ENCODE measurements around the gene C22orf15.

Gene C22orf15

DNA sequence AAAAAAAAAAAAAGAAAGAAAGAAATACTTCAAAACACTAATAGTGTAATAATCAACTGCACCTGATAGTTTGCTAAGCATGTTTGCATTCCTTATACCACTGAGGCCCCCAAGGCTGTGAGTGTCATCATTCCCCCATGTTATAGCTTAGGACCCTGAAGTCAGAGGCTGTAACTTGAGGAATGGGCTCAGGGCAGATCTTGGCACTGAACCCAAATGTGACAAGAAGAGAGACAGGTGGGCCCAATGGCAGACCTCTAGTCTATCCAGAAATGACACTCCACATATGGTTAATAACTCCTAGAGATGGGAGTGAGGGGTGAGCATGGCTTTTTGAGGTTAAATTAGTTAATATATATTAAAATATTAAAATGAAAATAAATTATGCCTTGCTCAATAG is 25.1 kb upstream of the C22orf15 start:
- TF ChIP-seq, protein P1, sequence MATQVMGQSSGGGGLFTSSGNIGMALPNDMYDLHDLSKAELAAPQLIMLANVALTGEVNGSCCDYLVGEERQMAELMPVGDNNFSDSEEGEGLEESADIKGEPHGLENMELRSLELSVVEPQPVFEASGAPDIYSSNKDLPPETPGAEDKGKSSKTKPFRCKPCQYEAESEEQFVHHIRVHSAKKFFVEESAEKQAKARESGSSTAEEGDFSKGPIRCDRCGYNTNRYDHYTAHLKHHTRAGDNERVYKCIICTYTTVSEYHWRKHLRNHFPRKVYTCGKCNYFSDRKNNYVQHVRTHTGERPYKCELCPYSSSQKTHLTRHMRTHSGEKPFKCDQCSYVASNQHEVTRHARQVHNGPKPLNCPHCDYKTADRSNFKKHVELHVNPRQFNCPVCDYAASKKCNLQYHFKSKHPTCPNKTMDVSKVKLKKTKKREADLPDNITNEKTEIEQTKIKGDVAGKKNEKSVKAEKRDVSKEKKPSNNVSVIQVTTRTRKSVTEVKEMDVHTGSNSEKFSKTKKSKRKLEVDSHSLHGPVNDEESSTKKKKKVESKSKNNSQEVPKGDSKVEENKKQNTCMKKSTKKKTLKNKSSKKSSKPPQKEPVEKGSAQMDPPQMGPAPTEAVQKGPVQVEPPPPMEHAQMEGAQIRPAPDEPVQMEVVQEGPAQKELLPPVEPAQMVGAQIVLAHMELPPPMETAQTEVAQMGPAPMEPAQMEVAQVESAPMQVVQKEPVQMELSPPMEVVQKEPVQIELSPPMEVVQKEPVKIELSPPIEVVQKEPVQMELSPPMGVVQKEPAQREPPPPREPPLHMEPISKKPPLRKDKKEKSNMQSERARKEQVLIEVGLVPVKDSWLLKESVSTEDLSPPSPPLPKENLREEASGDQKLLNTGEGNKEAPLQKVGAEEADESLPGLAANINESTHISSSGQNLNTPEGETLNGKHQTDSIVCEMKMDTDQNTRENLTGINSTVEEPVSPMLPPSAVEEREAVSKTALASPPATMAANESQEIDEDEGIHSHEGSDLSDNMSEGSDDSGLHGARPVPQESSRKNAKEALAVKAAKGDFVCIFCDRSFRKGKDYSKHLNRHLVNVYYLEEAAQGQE (IDR thresholded peaks at IDR 0.05; ENCODE audit: low read depth) = no peak
- TF ChIP-seq TAF1 (IDR thresholded peaks at IDR 0.05; ENCODE audit: low read depth) (no peak), EGR1 (IDR thresholded peaks at IDR 0.05) (no peak), TEAD4 (IDR thresholded peaks at IDR 0.05) (no peak), YY1 (IDR thresholded peaks at IDR 0.05; ENCODE audit: low read depth) (no peak), EP300 (IDR thresholded peaks at IDR 0.05; ENCODE audit: borderline replicate concordance) (no peak), NFIC (IDR thresholded peaks at IDR 0.05) (no peak), FOXM1 (IDR thresholded peaks at IDR 0.05; ENCODE audit: borderline replicate concordance, low read depth) (no peak), ZBTB7A (IDR thresholded peaks at IDR 0.05; ENCODE audit: low read depth) (no peak), RAD21 (IDR thresholded peaks at IDR 0.05; ENCODE audit: low read depth) (no peak), TCF12 (IDR thresholded peaks at IDR 0.05; ENCODE audit: low read depth) (no peak)
- TF ChIP-seq, protein P2, sequence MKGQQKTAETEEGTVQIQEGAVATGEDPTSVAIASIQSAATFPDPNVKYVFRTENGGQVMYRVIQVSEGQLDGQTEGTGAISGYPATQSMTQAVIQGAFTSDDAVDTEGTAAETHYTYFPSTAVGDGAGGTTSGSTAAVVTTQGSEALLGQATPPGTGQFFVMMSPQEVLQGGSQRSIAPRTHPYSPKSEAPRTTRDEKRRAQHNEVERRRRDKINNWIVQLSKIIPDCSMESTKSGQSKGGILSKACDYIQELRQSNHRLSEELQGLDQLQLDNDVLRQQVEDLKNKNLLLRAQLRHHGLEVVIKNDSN (IDR thresholded peaks at IDR 0.05) = no peak
- TF ChIP-seq, protein P3, sequence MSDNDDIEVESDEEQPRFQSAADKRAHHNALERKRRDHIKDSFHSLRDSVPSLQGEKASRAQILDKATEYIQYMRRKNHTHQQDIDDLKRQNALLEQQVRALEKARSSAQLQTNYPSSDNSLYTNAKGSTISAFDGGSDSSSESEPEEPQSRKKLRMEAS (IDR thresholded peaks at IDR 0.05) = no peak

DNA sequence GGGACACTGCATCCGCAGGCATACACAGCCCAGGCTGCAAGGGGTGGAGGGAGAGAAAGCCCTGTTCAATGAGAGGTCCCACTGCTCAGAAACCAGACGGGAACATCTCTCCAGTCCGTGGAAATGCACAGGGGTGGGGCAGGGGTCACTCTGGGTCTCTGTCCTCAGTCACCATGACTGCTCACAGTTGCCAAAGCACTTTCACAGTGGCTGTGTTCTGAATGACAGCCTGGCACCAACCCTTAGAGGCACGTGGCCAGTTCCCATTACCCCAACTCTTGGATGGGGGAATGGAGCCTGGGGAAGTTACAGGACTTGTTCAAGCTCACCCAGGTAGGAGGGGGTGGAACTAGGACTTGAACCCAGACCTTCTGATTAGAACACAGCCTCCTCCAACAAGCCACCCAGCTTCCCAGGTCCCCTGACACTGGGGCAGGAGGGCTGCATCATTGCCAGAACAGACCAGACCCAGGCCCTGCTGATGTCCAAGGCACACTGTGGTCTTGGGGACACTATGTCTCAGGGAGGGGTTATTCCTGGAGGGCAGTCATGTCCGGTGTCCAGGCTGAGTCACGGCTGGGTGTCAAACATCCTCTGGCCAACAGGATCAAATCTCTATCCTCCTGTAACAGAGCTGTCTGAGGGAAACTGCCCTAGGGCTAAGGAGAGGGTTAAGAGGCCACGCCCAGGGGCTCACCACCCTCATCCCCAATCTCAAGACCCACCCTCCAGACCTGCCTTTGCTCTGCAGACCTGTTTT is 20.1 kb upstream of the C22orf15 start:
- no peak for TF ChIP-seq CEBPB (IDR thresholded peaks at IDR 0.05)
- TF ChIP-seq YY1 (IDR thresholded peaks at IDR 0.05; ENCODE audit: low read depth) = no peak
- TF ChIP-seq NFIC (IDR thresholded peaks at IDR 0.05) = no peak
- TF ChIP-seq TEAD4 (IDR thresholded peaks at IDR 0.05) = no peak
- TF ChIP-seq EP300 (IDR thresholded peaks at IDR 0.05; ENCODE audit: borderline replicate concordance) = no peak
- TF ChIP-seq ZBTB7A (IDR thresholded peaks at IDR 0.05; ENCODE audit: low read depth) = no peak
- TF ChIP-seq, protein P3 (IDR thresholded peaks at IDR 0.05) = no peak
- TF ChIP-seq TCF12 (IDR thresholded peaks at IDR 0.05; ENCODE audit: low read depth) = no peak

DNA sequence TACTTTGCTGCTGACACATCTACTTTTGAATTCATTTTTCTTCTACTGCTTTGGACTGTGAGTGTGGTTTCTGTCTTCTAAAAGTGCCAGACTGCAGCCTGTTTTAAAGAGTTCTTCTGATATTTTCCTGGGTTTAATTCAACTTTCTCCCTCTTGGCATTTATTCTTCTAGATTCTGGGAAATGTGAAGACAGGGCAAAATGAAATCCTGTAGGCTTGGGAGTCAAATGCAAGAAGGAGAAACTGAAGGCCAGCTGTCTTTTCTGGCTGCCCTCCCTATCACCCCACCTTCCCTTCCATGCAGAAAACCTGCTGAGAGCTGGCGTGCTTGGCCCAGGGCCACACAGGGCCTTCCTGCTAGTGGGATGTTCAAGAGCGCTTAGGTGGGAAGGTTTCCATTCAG is 19.5 kb upstream of the C22orf15 start:
- TF ChIP-seq EP300 (IDR thresholded peaks at IDR 0.05; ENCODE audit: borderline replicate concordance) (no peak), ZBTB7A (IDR thresholded peaks at IDR 0.05; ENCODE audit: low read depth) (no peak), CREB1 (IDR thresholded peaks at IDR 0.05; ENCODE audit: low read depth) (no peak), TCF12 (IDR thresholded peaks at IDR 0.05; ENCODE audit: low read depth) (no peak), NFIC (IDR thresholded peaks at IDR 0.05) (no peak), RAD21 (IDR thresholded peaks at IDR 0.05; ENCODE audit: low read depth) (no peak), YY1 (IDR thresholded peaks at IDR 0.05; ENCODE audit: low read depth) (no peak), TAF1 (IDR thresholded peaks at IDR 0.05; ENCODE audit: low read depth) (no peak), EGR1 (IDR thresholded peaks at IDR 0.05) (no peak), CEBPB (IDR thresholded peaks at IDR 0.05) (no peak), FOXM1 (IDR thresholded peaks at IDR 0.05; ENCODE audit: borderline replicate concordance, low read depth) (no peak), TEAD4 (IDR thresholded peaks at IDR 0.05) (no peak)
- TF ChIP-seq, protein P3 (IDR thresholded peaks at IDR 0.05) = no peak
- TF ChIP-seq, protein P2 (IDR thresholded peaks at IDR 0.05) = no peak
- TF ChIP-seq, protein P1 (IDR thresholded peaks at IDR 0.05; ENCODE audit: low read depth) = no peak

DNA sequence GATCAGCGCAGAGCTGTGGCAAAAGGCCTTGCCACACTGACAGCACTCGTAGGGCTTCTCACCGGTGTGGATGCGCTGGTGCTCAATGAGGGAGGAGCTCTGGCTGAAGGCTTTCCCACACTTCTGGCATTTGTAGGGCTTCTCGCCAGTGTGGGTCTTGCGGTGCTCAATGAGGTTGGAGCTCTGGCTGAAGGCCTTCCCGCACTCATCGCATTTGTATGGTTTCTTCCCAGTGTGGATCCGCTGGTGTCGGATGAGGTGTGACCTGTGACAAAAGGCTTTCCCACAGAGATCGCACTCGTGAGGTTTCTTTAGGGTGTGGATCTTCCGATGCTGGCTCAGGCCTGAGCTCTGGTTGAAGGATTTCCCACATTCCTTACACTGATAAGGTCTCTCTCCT is 18.8 kb upstream of the C22orf15 start:
- TF ChIP-seq ZBTB7A (IDR thresholded peaks at IDR 0.05; ENCODE audit: low read depth) (no peak), RAD21 (IDR thresholded peaks at IDR 0.05; ENCODE audit: low read depth) (no peak), NFIC (IDR thresholded peaks at IDR 0.05) (no peak), CREB1 (IDR thresholded peaks at IDR 0.05; ENCODE audit: low read depth) (no peak), TEAD4 (IDR thresholded peaks at IDR 0.05) (no peak), EGR1 (IDR thresholded peaks at IDR 0.05) (no peak), CEBPB (IDR thresholded peaks at IDR 0.05) (no peak), TAF1 (IDR thresholded peaks at IDR 0.05; ENCODE audit: low read depth) (no peak), YY1 (IDR thresholded peaks at IDR 0.05; ENCODE audit: low read depth) (no peak), TCF12 (IDR thresholded peaks at IDR 0.05; ENCODE audit: low read depth) (no peak), EP300 (IDR thresholded peaks at IDR 0.05; ENCODE audit: borderline replicate concordance) (no peak), FOXM1 (IDR thresholded peaks at IDR 0.05; ENCODE audit: borderline replicate concordance, low read depth) (no peak)
- TF ChIP-seq, protein P2 (IDR thresholded peaks at IDR 0.05) = no peak
- TF ChIP-seq, protein P1 (IDR thresholded peaks at IDR 0.05; ENCODE audit: low read depth) = no peak
- TF ChIP-seq, protein P3 (IDR thresholded peaks at IDR 0.05) = no peak
